ELR (cell line): ENCODE results near the gene SLC26A4.
A peak's percentile ranks its signal among the peaks of the same experiment; 100 is the strongest.

ENCODE experiments used
- DNase-seq: peaks from one replicate; pipeline ENCODE4 v3.0.0-alpha.2; 2015; ENCODE audit warnings: low read depth

The SLC26A4 gene

GRCh38 chr7:107697321-107698049 is 36.9 kb downstream of the SLC26A4 start:
- no peak for DNase-seq

- no peak for DNase-seq
Measured at GRCh38 chr7:107700570-107700969, 39.9 kb downstream of the SLC26A4 start.

- no peak for DNase-seq
Measured at GRCh38 chr7:107701191-107701590, 40.6 kb downstream of the SLC26A4 start.

- no peak for DNase-seq
Measured at GRCh38 chr7:107703219-107703618, 42.6 kb downstream of the SLC26A4 start.

- no peak for DNase-seq
Measured at GRCh38 chr7:107703872-107704271, 43.2 kb downstream of the SLC26A4 start.

- no peak for DNase-seq
Measured at GRCh38 chr7:107708956-107709355, 48.3 kb downstream of the SLC26A4 start.

GRCh38 chr7:107711301-107711700 is 50.7 kb downstream of the SLC26A4 start:
- DNase-seq, result peak; percentile 53

- DNase-seq, result no peak
Measured at GRCh38 chr7:107712025-107712424, 51.4 kb downstream of the SLC26A4 start.

- DNase-seq, result no peak
Measured at GRCh38 chr7:107712896-107713295, 52.3 kb downstream of the SLC26A4 start.

- peak; percentile 79 for DNase-seq
Measured at GRCh38 chr7:107715531-107715930, 54.9 kb downstream of the SLC26A4 start.

GRCh38 chr7:107718456-107719193 is 58.0 kb downstream of the SLC26A4 start:
- DNase-seq, result no peak

GRCh38 chr7:107721286-107721685 is 60.7 kb downstream of the SLC26A4 start:
- DNase-seq, result no peak

GRCh38 chr7:107723255-107723654 is 62.6 kb downstream of the SLC26A4 start:
- DNase-seq, result no peak

GRCh38 chr7:107725138-107725740 is 64.6 kb downstream of the SLC26A4 start:
- DNase-seq, result peak; percentile 69

GRCh38 chr7:107726356-107727130 is 65.9 kb downstream of the SLC26A4 start:
- no peak for DNase-seq

GRCh38 chr7:107728276-107728675 is 67.6 kb downstream of the SLC26A4 start:
- DNase-seq, result no peak

GRCh38 chr7:107742678-107743566 is 82.3 kb downstream of the SLC26A4 start:
- no peak for DNase-seq

- peak; percentile 93 for DNase-seq
Measured at GRCh38 chr7:107743567-107744344, 83.1 kb downstream of the SLC26A4 start, which contains the start of gene CBLL1. Gene CBLL1 (plus strand): TSS chr7:107744142. CDS start chr7:107744164, 22 bp downstream.

- DNase-seq, result peak; percentile 63
Measured at GRCh38 chr7:107744345-107744750, 83.7 kb downstream of the SLC26A4 start.

- DNase-seq, result peak; percentile 24
Measured at GRCh38 chr7:107746006-107746405, 85.4 kb downstream of the SLC26A4 start.
